ENCODE data around the gene AFDN. TPM values are rescaled to one million over a fixed set of nuclear protein-coding genes. Genes with fewer than 3 reads are reported as not detected.
"Not testable (repeated sequence)": the region's sequence is repeated elsewhere in the genome, so short reads cannot be mapped to it uniquely, and the experiment has no call there.

The AFDN gene
- total RNA-seq, 1 experiment from 2014 or later = 16.8 TPM

GRCh38 chr6:167952512-167952859 is 125.8 kb downstream of the AFDN start:
- no peak for DNase-seq (ENCODE audit: low read depth)
- in situ Hi-C loops (cut with HindIII; ENCODE audit: low pct_unique_long_range_greater_than_20kb, low sequenced_read_pairs) = no loop called here

GRCh38 chr6:167953551-167953950 is 126.8 kb downstream of the AFDN start:
- in situ Hi-C loops (cut with HindIII; ENCODE audit: low pct_unique_long_range_greater_than_20kb, low sequenced_read_pairs) = no loop called here

GRCh38 chr6:167954151-167954550 is 127.4 kb downstream of the AFDN start:
- no peak for DNase-seq (ENCODE audit: low read depth)
- in situ Hi-C loops (cut with HindIII; ENCODE audit: low pct_unique_long_range_greater_than_20kb, low sequenced_read_pairs) = no loop called here

More at GRCh38 chr6:167953551-167953950, 126.8 kb downstream of the AFDN start:
- DNase-seq (ENCODE audit: low read depth) = no peak

GRCh38 chr6:167956491-167956890 is 129.8 kb downstream of the AFDN start:
- DNase-seq (ENCODE audit: low read depth) = no peak
- in situ Hi-C loops (cut with HindIII; ENCODE audit: low pct_unique_long_range_greater_than_20kb, low sequenced_read_pairs) = no loop called here

- in situ Hi-C loops (cut with HindIII; ENCODE audit: low pct_unique_long_range_greater_than_20kb, low sequenced_read_pairs) = no loop called here
- peak; percentile 35 for DNase-seq (ENCODE audit: low read depth)
Observed at GRCh38 chr6:167956983-167957492, 130.3 kb downstream of the AFDN start.

- in situ Hi-C loops (cut with HindIII; ENCODE audit: low pct_unique_long_range_greater_than_20kb, low sequenced_read_pairs) = no loop called here
Observed at GRCh38 chr6:167957626-167958025, 130.9 kb downstream of the AFDN start.

GRCh38 chr6:167960579-167960978 is 133.9 kb downstream of the AFDN start:
- in situ Hi-C loops (cut with HindIII; ENCODE audit: low pct_unique_long_range_greater_than_20kb, low sequenced_read_pairs) = no loop called here
- no peak for DNase-seq (ENCODE audit: low read depth)

More at GRCh38 chr6:167957626-167958025, 130.9 kb downstream of the AFDN start:
- DNase-seq (ENCODE audit: low read depth) = no peak

GRCh38 chr6:167962711-167963110 is 136.0 kb downstream of the AFDN start:
- in situ Hi-C loops (cut with HindIII; ENCODE audit: low pct_unique_long_range_greater_than_20kb, low sequenced_read_pairs) = no loop called here
- DNase-seq (ENCODE audit: low read depth) = no peak

- in situ Hi-C loops (cut with HindIII; ENCODE audit: low pct_unique_long_range_greater_than_20kb, low sequenced_read_pairs) = no loop called here
Observed at GRCh38 chr6:167963589-167964057, 136.9 kb downstream of the AFDN start.

GRCh38 chr6:167965592-167966539 is 139.2 kb downstream of the AFDN start:
- in situ Hi-C loops (cut with HindIII; ENCODE audit: low pct_unique_long_range_greater_than_20kb, low sequenced_read_pairs) = no loop called here
- DNase-seq (ENCODE audit: low read depth) = no peak

More at GRCh38 chr6:167963589-167964057, 136.9 kb downstream of the AFDN start:
- no peak for DNase-seq (ENCODE audit: low read depth)

- in situ Hi-C loops (cut with HindIII; ENCODE audit: low pct_unique_long_range_greater_than_20kb, low sequenced_read_pairs) = no loop called here
- no peak for DNase-seq (ENCODE audit: low read depth)
Observed at GRCh38 chr6:167966540-167966905, 139.8 kb downstream of the AFDN start.

GRCh38 chr6:167968091-167968490 is 141.4 kb downstream of the AFDN start:
- in situ Hi-C loops (cut with HindIII; ENCODE audit: low pct_unique_long_range_greater_than_20kb, low sequenced_read_pairs) = no loop called here
- no peak for DNase-seq (ENCODE audit: low read depth)

GRCh38 chr6:167970230-167970629 is 143.5 kb downstream of the AFDN start:
- no peak for DNase-seq (ENCODE audit: low read depth)
- in situ Hi-C loops (cut with HindIII; ENCODE audit: low pct_unique_long_range_greater_than_20kb, low sequenced_read_pairs) = no loop called here

GRCh38 chr6:167972193-167972592 is 145.5 kb downstream of the AFDN start:
- DNase-seq (ENCODE audit: low read depth) = no peak
- in situ Hi-C loops (cut with HindIII; ENCODE audit: low pct_unique_long_range_greater_than_20kb, low sequenced_read_pairs) = no loop called here

- in situ Hi-C loops (cut with HindIII; ENCODE audit: low pct_unique_long_range_greater_than_20kb, low sequenced_read_pairs) = no loop called here
- DNase-seq (ENCODE audit: low read depth) = no peak
Observed at GRCh38 chr6:167973148-167973885, 146.6 kb downstream of the AFDN start.

GRCh38 chr6:167974640-167975344 is 148.1 kb downstream of the AFDN start:
- in situ Hi-C loops (cut with HindIII; ENCODE audit: low pct_unique_long_range_greater_than_20kb, low sequenced_read_pairs) = no loop called here
- no peak for DNase-seq (ENCODE audit: low read depth)

- no peak for DNase-seq (ENCODE audit: low read depth)
- in situ Hi-C loops (cut with HindIII; ENCODE audit: low pct_unique_long_range_greater_than_20kb, low sequenced_read_pairs) = no loop called here
Observed at GRCh38 chr6:167975458-167975857, 148.7 kb downstream of the AFDN start.

GRCh38 chr6:167976116-167976657 is 149.5 kb downstream of the AFDN start:
- DNase-seq (ENCODE audit: low read depth); in situ Hi-C loops (cut with HindIII; ENCODE audit: low pct_unique_long_range_greater_than_20kb, low sequenced_read_pairs): not testable (repeated sequence)

Measured in Caki2 (cell line).